Right cardiac atrium (tissue), 5 donors: ENCODE results near the gene ZNF581. TPM values are rescaled to one million over a fixed set of nuclear protein-coding genes. Genes with fewer than 3 reads are reported as not detected.

Experiments used
- ATAC-seq, 2 donors: fragments of 200-7000 bp; cut with Tn5 transposase; one replicate each; pipeline versions ENCODE4 v1.8.0 to v1.9.1; 2020; ENCODE audit warnings: moderate library complexity in 2 of 2, mild to moderate bottlenecking in 1 of 2
- DNase-seq, 3 donors: peaks; one replicate each; pipeline ENCODE4 v3.0.0-alpha.2; 2020
- H3K27ac ChIP-seq: one replicate; pipeline ENCODE4 v1.5.1; 2013; ENCODE audit warnings: mild to moderate bottlenecking, low read length, control low read depth, moderate library complexity
- H3K27me3 ChIP-seq: one replicate; pipeline ENCODE4 v1.6.1; 2013; ENCODE audit not compliant: control insufficient read depth, insufficient read depth
- H3K4me1 ChIP-seq: one replicate; pipeline ENCODE4 v1.6.1; 2013; ENCODE audit warnings: low read length; ENCODE audit not compliant: control insufficient read depth, insufficient read depth
- H3K4me3 ChIP-seq: one replicate; pipeline ENCODE4 v1.5.1; 2013; ENCODE audit warnings: low read length, control low read depth
- H3K9me3 ChIP-seq: one replicate; pipeline ENCODE4 v1.6.1; 2013; ENCODE audit warnings: low read length; ENCODE audit not compliant: control insufficient read depth
- WGBS: extraction: QIAGEN DNeasy Blood & Tissue Kit; methylation state at CpG from one replicate; pipeline ENCODE4 v1.1.7; 2013; 5-methylcytosine and 5-hydroxymethylcytosine counted together
- intact Hi-C, 4 donors: fragments of 100-400 bp; cut with DNase I; formaldehyde crosslinking; loops; one replicate each; pipeline versions ENCODE4 v1.11.0 to v1.14.0; 2022 to 2023
- polyA plus RNA-seq: library from polyadenylated mRNA; stranded (reverse); fragments of 200-250 nt; gene quantifications from one replicate; pipeline ENCODE4 v1.2.3, GENCODE V29; 2013
- total RNA-seq, 4 donors: library from RNA; stranded (reverse); fragmentation: NEBNext Ultra II Directional; extraction: Animal tissue kit (Norgen Biotek cat#: 25700); gene quantifications; one replicate each; pipeline ENCODE4 v1.2.1, GENCODE V29; 2021
- donor health status: healthy with polysubstance abuse.
- donor health status: DM: no; HTN: yes; CAD: no.
- donor health status: DM: no; HTN: no; CAD: no.
- donor health status: DM: no; HTN: yes; CAD: no; lungs with severe emphysema.
- donor health status: DM: yes; HTN: yes; CAD: no.

Gene ZNF581
- total and polyA plus RNA-seq, 5 donors: 6.3 to 12.5 (median 9.2) TPM

DNA sequence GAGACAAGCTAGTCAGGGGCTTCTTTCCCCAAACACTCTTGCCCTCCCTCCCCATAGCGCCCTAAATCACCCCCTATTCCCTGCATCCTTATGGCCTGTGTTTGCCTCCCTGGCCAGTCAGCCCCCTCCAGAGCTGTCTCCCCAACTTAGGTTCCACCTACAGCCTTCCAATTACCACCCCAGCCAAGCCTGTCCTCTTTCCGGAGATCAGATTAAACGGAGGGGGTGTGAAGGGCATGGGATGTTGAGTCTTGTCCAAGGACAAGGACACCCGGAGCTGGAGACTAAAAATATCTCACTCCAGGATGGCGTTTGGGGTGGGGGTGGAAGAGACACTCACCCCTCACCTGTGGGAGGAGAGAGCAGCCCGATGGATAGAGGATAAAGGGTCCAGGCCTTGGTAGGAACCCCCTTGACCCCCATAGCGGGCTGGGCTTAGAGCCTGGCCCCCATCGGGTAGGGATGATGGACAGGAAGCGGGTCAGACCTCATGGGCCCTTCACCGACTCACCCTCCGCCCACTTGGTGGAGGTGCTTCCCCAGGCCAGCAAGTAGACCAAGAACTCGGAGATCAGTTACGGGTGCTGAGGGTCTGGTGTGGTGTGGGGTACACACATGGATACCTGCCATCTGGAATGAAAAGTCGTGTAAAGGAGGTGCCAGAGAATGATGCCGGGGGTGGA, 32.0 kb upstream of the ZNF581 start:
- peak in 1 of 3 donors; percentile 51 for DNase-seq
- Histone ChIP-seq H3K27me3 (no peaks in the 10 kb centered on the region), H3K9me3 (no peaks in the 10 kb centered on the region), H3K4me3 (no peak overlapping the region), H3K27ac (peak overlapping the region; percentile 79), H3K4me1 (peaks cover 12% of the 10 kb centered on the region)
- intact Hi-C loops: no loop called here
- WGBS: 49% methylated on average over 15 of the region's 15 CpGs
- peak; percentile 52 to 60 for ATAC-seq

DNA sequence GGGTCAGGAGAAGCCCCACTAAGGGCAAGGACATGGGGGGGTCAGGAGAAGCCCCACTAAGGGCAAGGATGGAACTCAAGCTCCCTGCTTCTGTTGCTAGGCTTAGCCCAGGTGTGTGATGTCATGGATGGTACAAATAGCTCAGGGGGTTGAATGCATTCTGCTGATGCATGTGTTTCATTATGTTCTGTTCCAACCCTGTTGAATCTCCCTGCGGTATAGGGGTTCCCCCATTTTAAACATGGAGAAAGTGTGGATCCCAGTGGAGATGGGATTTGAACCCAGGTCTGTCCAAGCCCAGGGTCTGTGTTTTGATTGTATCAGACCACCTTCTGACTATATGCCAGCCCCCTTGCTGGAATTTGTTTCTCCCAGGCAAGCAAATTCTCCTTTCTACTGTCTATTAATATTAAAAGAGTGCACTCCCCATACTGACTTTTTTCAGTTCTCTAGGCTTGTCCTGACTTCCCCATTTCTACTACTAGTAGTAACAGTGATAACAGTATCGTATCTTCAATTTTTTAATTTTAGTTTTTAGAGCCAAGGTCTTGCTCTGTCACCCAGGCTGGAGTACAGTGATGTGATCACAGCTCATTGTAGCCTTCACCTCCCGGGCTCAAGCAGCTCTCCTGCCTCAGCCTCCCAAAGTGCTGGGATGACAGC, 31.3 kb upstream of the ZNF581 start:
- Histone ChIP-seq H3K27ac (peak overlapping the region; percentile 81), H3K4me3 (no peak overlapping the region), H3K4me1 (peaks cover 8% of the 10 kb centered on the region), H3K27me3 (no peaks in the 10 kb centered on the region), H3K9me3 (no peaks in the 10 kb centered on the region)
- intact Hi-C loops: no loop called here
- ATAC-seq (no peak), DNase-seq (no peak)
- 61% methylated on average over 3 of the region's 3 CpGs for WGBS

DNA sequence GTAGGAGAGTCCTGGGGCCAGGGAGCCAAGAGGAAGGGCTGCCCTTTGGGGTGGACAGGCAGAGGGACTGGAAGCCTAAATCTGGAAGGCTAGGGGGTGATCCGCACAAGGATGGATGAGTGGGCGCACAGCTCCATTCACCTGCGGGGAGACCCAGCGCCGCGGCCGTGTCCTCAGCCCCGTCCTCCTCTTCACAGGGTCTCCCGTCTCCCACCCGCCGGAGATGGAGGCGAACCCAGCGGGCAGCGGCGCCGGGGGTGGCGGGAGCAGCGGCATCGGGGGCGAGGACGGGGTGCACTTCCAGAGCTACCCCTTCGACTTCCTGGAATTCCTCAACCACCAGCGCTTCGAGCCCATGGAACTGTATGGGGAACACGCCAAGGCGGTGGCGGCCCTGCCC, 30.1 kb upstream of the ZNF581 start:
- Histone ChIP-seq H3K27ac (peak overlapping the region; percentile 18), H3K9me3 (no peaks in the 10 kb centered on the region), H3K4me1 (peaks cover 8% of the 10 kb centered on the region), H3K27me3 (no peaks in the 10 kb centered on the region), H3K4me3 (no peak overlapping the region)
- no peak for DNase-seq
- ATAC-seq: no peak
- WGBS: 93% methylated on average over 27 of the region's 27 CpGs
- intact Hi-C loops: no loop called here

DNA sequence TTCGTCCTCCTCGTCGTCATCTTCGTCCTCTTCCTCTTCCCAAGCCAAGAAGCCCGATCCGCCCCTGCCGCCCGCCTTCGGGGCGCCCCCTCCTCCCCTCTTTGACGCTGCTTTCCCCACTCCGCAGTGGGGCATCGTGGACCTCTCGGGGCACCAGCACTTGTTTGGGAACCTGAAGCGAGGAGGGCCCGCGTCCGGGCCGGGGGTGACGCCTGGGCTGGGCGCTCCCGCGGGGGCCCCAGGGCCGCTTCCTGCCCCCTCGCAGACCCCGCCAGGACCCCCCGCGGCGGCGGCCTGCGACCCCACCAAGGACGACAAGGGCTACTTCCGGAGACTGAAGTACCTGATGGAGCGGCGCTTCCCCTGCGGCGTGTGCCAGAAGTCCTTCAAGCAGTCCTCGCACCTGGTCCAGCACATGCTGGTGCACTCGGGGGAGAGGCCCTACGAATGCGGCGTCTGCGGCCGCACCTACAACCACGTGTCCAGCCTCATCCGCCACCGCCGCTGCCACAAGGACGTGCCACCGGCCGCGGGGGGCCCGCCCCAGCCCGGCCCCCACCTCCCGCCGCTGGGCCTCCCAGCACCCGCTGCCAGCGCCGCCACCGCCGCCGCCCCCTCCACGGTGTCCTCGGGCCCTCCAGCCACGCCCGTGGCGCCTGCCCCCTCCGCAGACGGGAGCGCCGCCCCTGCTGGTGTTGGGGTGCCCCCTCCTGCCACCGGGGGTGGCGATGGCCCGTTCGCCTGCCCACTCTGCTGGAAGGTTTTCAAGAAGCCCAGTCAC, 29.3 kb upstream of the ZNF581 start:
- DNase-seq (peak in 1 of 3 donors; percentile 70), ATAC-seq (no peak)
- 94% methylated on average over 75 of the region's 75 CpGs for WGBS
- Histone ChIP-seq H3K9me3 (no peaks in the 10 kb centered on the region), H3K4me3 (no peak overlapping the region), H3K4me1 (peaks cover 8% of the 10 kb centered on the region), H3K27me3 (no peaks in the 10 kb centered on the region), H3K27ac (no peak overlapping the region)
- intact Hi-C loops: no loop called here

DNA sequence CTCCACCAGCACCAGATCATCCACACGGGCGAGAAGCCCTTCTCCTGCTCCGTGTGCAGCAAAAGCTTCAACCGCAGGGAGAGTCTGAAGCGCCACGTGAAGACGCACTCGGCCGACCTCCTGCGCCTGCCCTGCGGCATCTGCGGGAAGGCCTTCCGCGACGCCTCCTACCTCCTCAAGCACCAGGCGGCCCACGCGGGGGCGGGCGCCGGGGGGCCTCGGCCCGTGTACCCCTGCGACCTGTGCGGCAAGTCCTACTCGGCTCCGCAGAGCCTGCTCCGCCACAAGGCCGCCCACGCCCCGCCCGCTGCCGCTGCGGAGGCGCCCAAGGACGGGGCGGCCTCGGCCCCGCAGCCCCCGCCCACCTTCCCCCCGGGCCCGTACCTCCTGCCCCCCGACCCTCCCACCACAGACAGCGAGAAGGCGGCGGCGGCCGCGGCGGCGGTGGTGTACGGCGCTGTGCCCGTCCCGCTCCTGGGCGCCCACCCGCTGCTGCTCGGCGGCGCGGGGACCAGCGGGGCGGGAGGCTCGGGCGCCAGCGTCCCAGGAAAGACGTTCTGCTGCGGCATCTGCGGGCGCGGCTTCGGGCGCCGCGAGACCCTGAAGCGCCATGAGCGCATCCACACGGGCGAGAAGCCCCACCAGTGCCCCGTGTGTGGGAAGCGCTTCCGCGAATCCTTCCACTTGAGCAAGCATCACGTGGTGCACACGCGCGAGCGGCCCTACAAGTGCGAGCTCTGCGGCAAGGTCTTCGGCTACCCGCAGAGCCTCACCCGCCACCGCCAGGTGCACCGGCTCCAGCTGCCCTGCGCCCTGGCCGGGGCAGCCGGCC, 28.5 kb upstream of the ZNF581 start:
- DNase-seq: peak in 1 of 3 donors; percentile 53

DNA sequence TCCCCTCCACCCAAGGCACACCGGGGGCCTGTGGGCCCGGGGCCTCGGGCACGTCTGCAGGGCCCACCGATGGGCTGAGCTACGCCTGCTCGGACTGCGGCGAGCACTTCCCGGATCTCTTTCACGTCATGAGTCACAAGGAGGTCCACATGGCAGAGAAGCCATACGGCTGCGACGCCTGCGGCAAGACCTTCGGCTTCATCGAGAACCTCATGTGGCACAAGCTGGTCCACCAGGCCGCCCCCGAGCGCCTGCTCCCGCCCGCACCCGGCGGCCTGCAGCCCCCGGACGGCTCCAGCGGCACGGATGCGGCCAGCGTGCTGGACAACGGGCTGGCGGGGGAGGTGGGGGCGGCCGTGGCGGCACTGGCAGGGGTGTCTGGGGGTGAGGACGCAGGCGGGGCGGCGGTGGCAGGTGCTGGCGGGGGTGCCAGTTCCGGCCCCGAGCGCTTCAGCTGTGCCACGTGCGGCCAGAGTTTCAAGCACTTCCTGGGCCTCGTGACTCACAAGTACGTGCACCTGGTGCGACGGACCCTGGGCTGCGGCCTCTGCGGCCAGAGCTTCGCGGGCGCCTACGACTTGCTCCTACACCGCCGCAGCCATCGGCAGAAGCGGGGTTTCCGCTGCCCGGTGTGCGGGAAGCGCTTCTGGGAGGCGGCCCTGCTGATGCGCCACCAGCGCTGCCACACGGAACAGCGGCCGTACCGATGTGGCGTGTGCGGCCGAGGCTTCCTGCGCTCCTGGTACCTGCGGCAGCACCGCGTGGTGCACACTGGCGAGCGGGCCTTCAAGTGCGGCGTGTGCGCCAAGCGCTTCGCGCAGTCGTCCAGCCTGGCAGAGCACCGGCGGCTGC, 27.7 kb upstream of the ZNF581 start:
- no peak for ATAC-seq

More for the DNA sequence above, 28.5 kb upstream of the ZNF581 start:
- Histone ChIP-seq H3K4me1 (peaks cover 8% of the 10 kb centered on the region), H3K27me3 (no peaks in the 10 kb centered on the region), H3K9me3 (no peaks in the 10 kb centered on the region), H3K4me3 (no peak overlapping the region), H3K27ac (no peak overlapping the region)
- no peak for ATAC-seq
- intact Hi-C loops: no loop called here
- 97% methylated on average over 98 of the region's 98 CpGs for WGBS

DNA sequence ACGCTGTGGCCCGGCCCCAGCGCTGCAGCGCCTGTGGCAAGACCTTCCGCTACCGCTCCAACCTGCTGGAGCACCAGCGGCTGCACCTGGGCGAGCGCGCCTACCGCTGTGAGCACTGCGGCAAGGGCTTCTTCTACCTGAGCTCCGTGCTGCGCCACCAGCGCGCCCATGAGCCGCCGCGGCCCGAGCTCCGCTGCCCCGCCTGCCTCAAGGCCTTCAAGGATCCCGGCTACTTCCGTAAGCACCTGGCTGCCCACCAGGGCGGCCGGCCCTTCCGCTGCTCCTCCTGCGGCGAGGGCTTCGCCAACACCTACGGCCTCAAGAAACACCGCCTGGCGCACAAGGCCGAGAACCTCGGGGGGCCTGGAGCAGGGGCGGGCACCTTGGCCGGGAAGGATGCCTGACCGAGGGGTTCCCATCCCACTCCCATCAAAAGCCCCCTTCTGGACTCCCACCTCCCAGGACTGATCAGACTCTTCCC, 27.0 kb upstream of the ZNF581 start:
- DNase-seq: peak in 1 of 3 donors; percentile 46
- intact Hi-C loops: no loop called here
- no peak overlapping the region for H3K27ac ChIP-seq
- H3K9me3 ChIP-seq: no peaks in the 10 kb centered on the region
- peaks cover 2% of the 10 kb centered on the region for H3K4me1 ChIP-seq
- no peak overlapping the region for H3K4me3 ChIP-seq
- no peak for ATAC-seq
- no peaks in the 10 kb centered on the region for H3K27me3 ChIP-seq
- 97% methylated on average over 38 of the region's 38 CpGs for WGBS

More for the DNA sequence above, 27.7 kb upstream of the ZNF581 start:
- H3K27me3 ChIP-seq: no peaks in the 10 kb centered on the region
- DNase-seq: peak in 2 of 3 donors; percentile 57 to 72
- no peak overlapping the region for H3K4me3 ChIP-seq
- H3K27ac ChIP-seq: no peak overlapping the region
- H3K9me3 ChIP-seq: no peaks in the 10 kb centered on the region
- 97% methylated on average over 88 of the region's 88 CpGs for WGBS
- peaks cover 5% of the 10 kb centered on the region for H3K4me1 ChIP-seq
- intact Hi-C loops: no loop called here

DNA sequence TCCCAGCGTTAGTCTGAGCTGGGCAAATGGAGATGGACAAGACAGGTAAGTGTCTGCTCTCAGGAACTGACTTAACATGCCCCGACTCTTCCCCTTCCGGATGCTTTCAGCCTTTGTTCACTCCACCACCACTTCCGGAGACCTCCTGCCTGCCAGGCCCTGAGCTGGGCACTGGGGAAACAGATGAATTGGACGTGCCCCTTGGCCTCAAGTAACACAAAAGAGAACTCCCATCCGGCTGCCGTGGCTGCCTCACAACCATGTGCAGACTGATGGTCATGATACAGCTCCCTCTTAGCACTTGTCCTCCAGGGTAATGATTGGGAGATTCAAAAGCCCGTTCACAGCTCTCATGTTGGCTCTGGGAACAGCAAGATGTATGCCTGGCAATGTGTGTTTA, 26.0 kb upstream of the ZNF581 start:
- WGBS: 80% methylated on average over 8 of the region's 8 CpGs

DNA sequence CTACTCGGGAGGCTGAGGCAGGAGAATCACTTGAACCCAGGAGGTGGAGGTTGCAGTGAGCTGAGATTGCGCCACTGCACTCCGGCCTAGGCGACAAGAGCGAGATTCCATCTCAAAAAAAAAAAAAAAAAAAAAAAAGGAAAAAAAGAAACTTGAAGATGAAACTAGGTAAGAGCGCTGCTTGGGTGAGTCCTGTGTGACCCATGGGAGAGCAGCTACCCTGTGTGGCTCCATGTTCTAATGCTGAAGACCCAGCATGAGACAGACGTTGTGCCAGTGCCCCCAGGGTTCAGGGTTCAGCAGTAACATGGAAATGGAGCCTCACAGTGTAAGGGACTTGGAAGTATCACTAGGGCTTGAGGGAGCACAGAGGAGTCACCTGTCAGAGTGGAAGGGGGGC, 25.0 kb upstream of the ZNF581 start:
- ATAC-seq: no peak
- Histone ChIP-seq H3K27ac (no peak overlapping the region), H3K9me3 (no peaks in the 10 kb centered on the region), H3K27me3 (no peaks in the 10 kb centered on the region), H3K4me3 (no peak overlapping the region), H3K4me1 (no peaks in the 10 kb centered on the region)
- 89% methylated on average over 7 of the region's 7 CpGs for WGBS
- intact Hi-C loops: no loop called here
- DNase-seq: peak in 2 of 3 donors; percentile 3 to 27

More for the DNA sequence above, 26.0 kb upstream of the ZNF581 start:
- DNase-seq (peak in 2 of 3 donors; percentile 9 to 10), ATAC-seq (no peak)
- Histone ChIP-seq H3K4me1 (peaks cover 2% of the 10 kb centered on the region), H3K4me3 (no peak overlapping the region), H3K9me3 (no peaks in the 10 kb centered on the region), H3K27ac (no peak overlapping the region), H3K27me3 (no peaks in the 10 kb centered on the region)
- intact Hi-C loops: no loop called here

DNA sequence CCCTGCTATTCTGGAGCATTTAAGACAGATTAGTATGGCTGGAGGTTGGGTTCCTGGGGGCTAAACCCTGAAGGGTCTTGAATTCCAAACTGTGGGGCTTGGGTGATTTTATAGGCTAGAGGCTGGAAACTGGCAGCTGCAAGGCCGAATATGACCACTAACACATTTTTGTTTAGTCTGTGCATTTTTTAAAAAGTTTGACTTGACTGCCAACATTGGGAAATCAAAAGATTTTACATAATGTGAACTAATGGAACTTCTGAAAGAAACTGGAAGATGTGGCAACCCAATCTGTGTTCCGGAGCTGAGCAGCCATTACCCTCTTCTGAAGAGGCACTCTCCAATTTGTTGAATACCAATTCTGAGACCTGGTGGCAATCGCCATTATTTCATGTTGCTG, 24.2 kb upstream of the ZNF581 start:
- Histone ChIP-seq H3K4me1 (no peaks in the 10 kb centered on the region), H3K4me3 (no peak overlapping the region), H3K9me3 (no peaks in the 10 kb centered on the region), H3K27me3 (no peaks in the 10 kb centered on the region), H3K27ac (no peak overlapping the region)
- peak in 1 of 3 donors; percentile 6 for DNase-seq
- intact Hi-C loops: no loop called here
- WGBS: 79% methylated on average over 3 of the region's 3 CpGs
- no peak for ATAC-seq
